Measurements from ENCODE around the gene UTS2B.

DNA sequence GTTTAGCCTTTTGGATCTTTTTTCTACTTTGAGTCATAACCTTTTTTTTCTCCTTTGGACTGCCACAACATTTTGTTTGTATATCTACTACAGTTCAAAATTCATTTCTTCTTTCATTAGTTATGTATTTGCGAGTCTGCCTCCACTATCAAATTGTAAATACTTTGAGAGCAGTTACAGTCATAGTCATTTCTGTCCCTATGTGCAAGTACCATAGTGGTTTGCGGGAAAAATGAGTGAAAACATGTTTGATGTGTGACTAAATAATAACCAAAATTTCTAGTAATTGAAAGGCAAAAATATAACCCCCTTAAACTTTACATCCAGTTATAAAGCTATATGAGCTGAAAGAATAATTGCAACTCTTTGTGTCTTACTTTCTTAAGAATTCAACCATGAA is 46.9 kb downstream of the UTS2B start:
- TF ChIP-seq, protein P1, sequence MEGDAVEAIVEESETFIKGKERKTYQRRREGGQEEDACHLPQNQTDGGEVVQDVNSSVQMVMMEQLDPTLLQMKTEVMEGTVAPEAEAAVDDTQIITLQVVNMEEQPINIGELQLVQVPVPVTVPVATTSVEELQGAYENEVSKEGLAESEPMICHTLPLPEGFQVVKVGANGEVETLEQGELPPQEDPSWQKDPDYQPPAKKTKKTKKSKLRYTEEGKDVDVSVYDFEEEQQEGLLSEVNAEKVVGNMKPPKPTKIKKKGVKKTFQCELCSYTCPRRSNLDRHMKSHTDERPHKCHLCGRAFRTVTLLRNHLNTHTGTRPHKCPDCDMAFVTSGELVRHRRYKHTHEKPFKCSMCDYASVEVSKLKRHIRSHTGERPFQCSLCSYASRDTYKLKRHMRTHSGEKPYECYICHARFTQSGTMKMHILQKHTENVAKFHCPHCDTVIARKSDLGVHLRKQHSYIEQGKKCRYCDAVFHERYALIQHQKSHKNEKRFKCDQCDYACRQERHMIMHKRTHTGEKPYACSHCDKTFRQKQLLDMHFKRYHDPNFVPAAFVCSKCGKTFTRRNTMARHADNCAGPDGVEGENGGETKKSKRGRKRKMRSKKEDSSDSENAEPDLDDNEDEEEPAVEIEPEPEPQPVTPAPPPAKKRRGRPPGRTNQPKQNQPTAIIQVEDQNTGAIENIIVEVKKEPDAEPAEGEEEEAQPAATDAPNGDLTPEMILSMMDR (IDR thresholded peaks at IDR 0.05; ENCODE audit: low read depth, low read length), result no peak
- no peak for TF ChIP-seq EZH2phosphoT487 (IDR thresholded peaks at IDR 0.05; ENCODE audit: low read depth)
